Stimulated activated CD4-positive, alpha-beta T cell treated with anti-CD3 and anti-CD28 coated beads, TNF-alpha, amount 100 ng/mL, for 24 hours (primary cell): ENCODE results near the gene COQ7.

ENCODE experiments used
- DNase-seq, 3 experiments: peaks; one replicate each; pipeline ENCODE4 v3.0.0-alpha.2; 2020; ENCODE audit warnings: low read depth in 3 of 3

Gene COQ7

GRCh38 chr16:19067349-19068236 lies at the start of gene COQ7:
COQ7 (plus strand) TSS chr16:19067614; CDS start chr16:19067665, 51 bp downstream.
- peak; percentile 95 to 98 (median 97) for DNase-seq

- no peak for DNase-seq
Measured at GRCh38 chr16:19020689-19021088, 46.7 kb upstream of the COQ7 start.

- DNase-seq: no peak
Measured at GRCh38 chr16:19021747-19022146, 45.7 kb upstream of the COQ7 start.

GRCh38 chr16:19027416-19027815 lies 40.0 kb upstream of the COQ7 start:
- no peak for DNase-seq

GRCh38 chr16:19029980-19030379 lies 37.4 kb upstream of the COQ7 start:
- DNase-seq: no peak

GRCh38 chr16:19031738-19032137 lies 35.7 kb upstream of the COQ7 start:
- DNase-seq: no peak

GRCh38 chr16:19033761-19034160 lies 33.7 kb upstream of the COQ7 start:
- DNase-seq: no peak

- no peak for DNase-seq
Measured at GRCh38 chr16:19040400-19040799, 27.0 kb upstream of the COQ7 start.

GRCh38 chr16:19044769-19045168 lies 22.6 kb upstream of the COQ7 start:
- no peak for DNase-seq

- no peak for DNase-seq
Measured at GRCh38 chr16:19046062-19046461, 21.4 kb upstream of the COQ7 start.

- no peak for DNase-seq
Measured at GRCh38 chr16:19062706-19063105, 4.7 kb upstream of the COQ7 start.

GRCh38 chr16:19066988-19067348 lies 446 bp upstream of the COQ7 start:
- DNase-seq: no peak

GRCh38 chr16:19068237-19068815 lies 912 bp downstream of the COQ7 start:
- no peak for DNase-seq

- peak in 2 of 3 experiments; percentile 23 to 59 for DNase-seq
Measured at GRCh38 chr16:19071811-19072777, 4.7 kb downstream of the COQ7 start.

- DNase-seq: no peak
Measured at GRCh38 chr16:19073344-19073743, 5.9 kb downstream of the COQ7 start.

GRCh38 chr16:19073863-19074262 lies 6.4 kb downstream of the COQ7 start:
- DNase-seq: no peak

GRCh38 chr16:19075511-19075910 lies 8.1 kb downstream of the COQ7 start:
- no peak for DNase-seq

GRCh38 chr16:19077879-19078278 lies 10.5 kb downstream of the COQ7 start:
- DNase-seq: no peak

GRCh38 chr16:19083670-19084069 lies 16.3 kb downstream of the COQ7 start:
- DNase-seq: no peak

- DNase-seq: no peak
Measured at GRCh38 chr16:19084139-19084538, 16.7 kb downstream of the COQ7 start.

GRCh38 chr16:19084879-19085278 lies 17.5 kb downstream of the COQ7 start:
- no peak for DNase-seq

- DNase-seq: no peak
Measured at GRCh38 chr16:19085679-19086200, 18.3 kb downstream of the COQ7 start.
